GM12878 (cell line): ENCODE data around the gene OR1L8. TPM values are rescaled to one million over a fixed set of nuclear protein-coding genes. Genes with fewer than 3 reads are reported as not detected.

Experiments used
- ATAC-seq: fragments of 200-7000 bp; cut with Tn5 transposase; 3 replicates; pipeline ENCODE4 v1.9.1; 2020; ENCODE audit warnings: mild to moderate bottlenecking, moderate library complexity
- BruUV-seq: library from RNA; stranded (reverse); fragments of 400-500 nt; replicated peaks from 2 replicates; lab custom pipeline; 2021; lab: Mats Ljungman, UMichigan
- CTCF ChIA-PET: fragments of 300-600 bp; sonication (Branson Sonifier 250); formaldehyde crosslinking; extraction: SDS; loops from one replicate; lab custom pipeline; 2021; ENCODE audit warnings: inconsistent platforms; lab: Yijun Ruan, JAX
- POLR2A ChIA-PET: fragments of 350-600 bp; formaldehyde crosslinking; extraction: SDS; loops from one replicate; lab custom pipeline; 2021; ENCODE audit warnings: inconsistent platforms; lab: Charles Lee
- RAD21 ChIA-PET: fragments of 300-600 bp; sonication (Branson Sonifier 250); formaldehyde crosslinking; loops from one replicate; lab custom pipeline; 2023; ENCODE audit warnings: antibody characterized with exemption; ENCODE audit not compliant: unreplicated experiment; lab: Charles Lee
- SMC1A ChIA-PET: fragments of 300-600 bp; sonication (Branson Sonifier 250); formaldehyde crosslinking; loops from one replicate; lab custom pipeline; 2023; ENCODE audit not compliant: unreplicated experiment, uncharacterized antibody; lab: Charles Lee
- DNase-seq: peaks from one replicate; pipeline ENCODE4 v3.0.0-alpha.2; 2011; ENCODE audit warnings: low read depth, low spot score
- FAIRE-seq: peaks from 3 replicates; lab custom pipeline; 2011; peaks lifted over from hg19 to GRCh38; lab: Jason Lieb, UNC
- H2AFZ ChIP-seq: 2 replicates; pipeline ENCODE4 v1.6.0; 2011; ENCODE audit warnings: low read depth, low read length, control low read depth; ENCODE audit not compliant: control insufficient read depth
- H3K27ac ChIP-seq: 2 replicates; pipeline ENCODE4 v1.5.1; 2011; ENCODE audit warnings: control low read depth; ENCODE audit not compliant: control insufficient read depth, insufficient read depth
- H3K27me3 ChIP-seq, 2 experiments: replicated peaks in 1 of 2; 2 replicates each; pipeline versions ENCODE4 v1.6.0 to v1.6.1; 2011; ENCODE audit warnings: low read length in 1 of 2; ENCODE audit not compliant: control insufficient read depth in 2 of 2, insufficient read depth in 2 of 2
- H3K36me3 ChIP-seq, 2 experiments: 2 replicates each; pipeline ENCODE4 v1.5.1; 2011; ENCODE audit warnings: low read length in 1 of 2; ENCODE audit not compliant: control insufficient read depth in 2 of 2, insufficient read depth in 2 of 2
- H3K4me1 ChIP-seq: 2 replicates; pipeline ENCODE4 v1.6.1; 2011; ENCODE audit warnings: mild to moderate bottlenecking, low read length, moderate library complexity, mixed read lengths; ENCODE audit not compliant: control insufficient read depth, insufficient read depth
- H3K4me2 ChIP-seq: 2 replicates; pipeline ENCODE4 v1.6.0; 2011; ENCODE audit warnings: control low read depth; ENCODE audit not compliant: control insufficient read depth, insufficient read depth
- H3K4me3 ChIP-seq: fragments of 200-600 bp; sonication (generic); 2 replicates; pipeline ENCODE4 v1.5.1; 2016
- H3K79me2 ChIP-seq: 2 replicates; pipeline ENCODE4 v1.6.0; 2011; ENCODE audit warnings: low read length; ENCODE audit not compliant: control insufficient read depth, insufficient read depth
- H3K9ac ChIP-seq: 2 replicates; pipeline ENCODE4 v1.8.0; 2011; ENCODE audit warnings: low read length, control low read depth, mixed read lengths; ENCODE audit not compliant: control insufficient read depth, insufficient read depth
- H3K9me3 ChIP-seq: replicated peaks from 3 replicates; pipeline ENCODE4 v1.5.1; 2011; ENCODE audit warnings: mild to moderate bottlenecking, low read length; ENCODE audit not compliant: control insufficient read depth, insufficient read depth
- H4K20me1 ChIP-seq: 2 replicates; pipeline ENCODE4 v1.6.0; 2011; ENCODE audit not compliant: control insufficient read depth, insufficient read depth
- EGR1 ChIP-seq, 2 experiments: IDR thresholded peaks; 1 replicate in 1 of 2; 2 replicates in 1 of 2; pipeline ENCODE4 v1.6.1; 2011 to 2012; ENCODE audit warnings: low read depth in 2 of 2, low read length in 2 of 2, borderline replicate concordance in 1 of 2, mild to moderate bottlenecking in 1 of 2, moderate library complexity in 1 of 2
- EZH2 ChIP-seq: IDR thresholded peaks from 2 replicates; pipeline ENCODE4 v1.6.1; 2012; ENCODE audit warnings: low read depth, mild to moderate bottlenecking, control low read depth, inconsistent platforms, low read length, borderline replicate concordance; ENCODE audit not compliant: control insufficient read depth
- GATAD2B ChIP-seq: fragments of 450-650 bp; conservative IDR thresholded peaks from 2 replicates; pipeline ENCODE4 v1.6.1; 2017; ENCODE audit warnings: low read depth, mild to moderate bottlenecking, moderate library complexity
- MXI1 ChIP-seq: fragments of 150-350 bp; IDR thresholded peaks from 2 replicates; pipeline ENCODE4 v1.6.1; 2011; ENCODE audit warnings: low read depth, mild to moderate bottlenecking, inconsistent platforms, low read length, improper control_type of control experiment
- NFXL1 ChIP-seq: fragments of 450-650 bp; IDR thresholded peaks from 2 replicates; pipeline ENCODE4 v1.6.1; 2017; ENCODE audit warnings: antibody characterized with exemption, mild to moderate bottlenecking, borderline replicate concordance
- POLR2A ChIP-seq: IDR thresholded peaks from 2 replicates; pipeline ENCODE4 v1.6.1; 2011; ENCODE audit warnings: low read depth, mild to moderate bottlenecking, low read length
- RB1 ChIP-seq: fragments of 450-650 bp; formaldehyde crosslinking; IDR thresholded peaks from 2 replicates; pipeline ENCODE4 v1.6.1; 2017; ENCODE audit warnings: mild to moderate bottlenecking, borderline replicate concordance
- RELA ChIP-seq: fragments of 450-650 bp; IDR thresholded peaks from 2 replicates; pipeline ENCODE4 v1.8.0; 2014; ENCODE audit warnings: borderline replicate concordance; ENCODE audit not compliant: partially characterized antibody
- TAF1 ChIP-seq: IDR thresholded peaks from 2 replicates; pipeline ENCODE4 v1.6.1; 2011; ENCODE audit warnings: mild to moderate bottlenecking, low read depth, low read length, borderline replicate concordance
- YY1 ChIP-seq: IDR thresholded peaks from 2 replicates; pipeline ENCODE4 v1.6.1; 2011; ENCODE audit warnings: low read depth, mild to moderate bottlenecking, low read length
- ZNF207 ChIP-seq: fragments of 450-650 bp; IDR thresholded peaks from 2 replicates; pipeline ENCODE4 v1.6.1; 2014; ENCODE audit warnings: antibody characterized with exemption, mild to moderate bottlenecking, borderline replicate concordance
- WGBS: methylation state at CpG from one replicate; pipeline ENCODE4 v1.1.6; 2016; ENCODE audit warnings: low lambda C conversion rate; ENCODE audit not compliant: insufficient replicate concordance, insufficient coverage; ENCODE audit errors: missing lambda C conversion rate; 5-methylcytosine and 5-hydroxymethylcytosine counted together
- in situ Hi-C: fragments of 300-500 bp; cut with MboI; formaldehyde crosslinking; loops from 9 replicates; pipeline ENCODE4 v1.14.3; 2018; ENCODE audit warnings: mixed read lengths
- intact Hi-C: fragments of 100-400 bp; cut with micrococcal nuclease; formaldehyde crosslinking; loops from one replicate; pipeline ENCODE4 v1.14.2; 2022; ENCODE audit not compliant: unreplicated experiment
- polyA plus RNA-seq, 11 experiments: library from polyadenylated mRNA; depleted of rRNA in 4 of 11; unstranded in 6 of 11; stranded (reverse) in 5 of 11; fragments of >200 nt; fragmentation: Nextera tagmentation in 4 of 11; fragmentation: Illumina TruSeq in 1 of 11; extraction: Ambion mirVana in 4 of 11; extraction: Trizol in 1 of 11; gene quantifications; 1 replicate in 1 of 11; 2 replicates in 10 of 11; pipeline versions ENCODE4 v1.2.1 to v1.2.3, GENCODE V29; 2011 to 2016; ENCODE audit warnings: inconsistent platforms in 2 of 11, missing spikeins in 2 of 11, low read depth in 1 of 11
- total RNA-seq, 4 experiments: library from RNA; depleted of rRNA in 3 of 4; stranded (reverse); fragments of >200 nt in 3 of 4; fragmentation: Illumina TruSeq in 1 of 4; extraction: Trizol in 1 of 4; gene quantifications; 2 replicates each; pipeline versions ENCODE4 v1.2.1 to v1.2.3, GENCODE V29; 2013 to 2021

The OR1L8 gene
- total and polyA plus RNA-seq, 10 of the 15 experiments (the other 5 are each of a cell fraction or from before 2014, with no cell fraction given) = not detected

GRCh38 chr9:122519376-122519775 lies 63.8 kb downstream of the OR1L8 start:
- SMC1A ChIA-PET = interaction anchor here (2.0 kb wide), 1 partner anchor 21 kb away, joined by 5 read pairs; no protein-coding TSS in a partner anchor
- no TSS peak for BruUV-seq
- Histone ChIP-seq H3K79me2 (no peaks in the 10 kb centered on the region), H2AFZ (no peak overlapping the region), H3K27me3 (no peaks in the 10 kb centered on the region), H4K20me1 (no peaks in the 10 kb centered on the region), H3K4me2 (no peak overlapping the region), H3K9me3 (no peaks in the 10 kb centered on the region), H3K9ac (no peak overlapping the region), H3K27ac (no peak overlapping the region), H3K4me1 (no peaks in the 10 kb centered on the region), H3K36me3 (no peaks in the 10 kb centered on the region), H3K4me3 (no peak overlapping the region)
- POLR2A ChIA-PET = no interaction called here
- FAIRE-seq (no peak), DNase-seq (no peak), ATAC-seq (no peak)
- WGBS = 77% methylated on average over 3 of the region's 3 CpGs
- TF ChIP-seq RELA (no peak), MXI1 (no peak), POLR2A (no peak), RB1 (no peak), GATAD2B (no peak), EGR1 (IDR thresholded peaks at IDR 0.05; ENCODE audit: borderline replicate concordance in 1 of 2, low read depth in 2 of 2, low read length in 2 of 2) (no peak), TAF1 (no peak), ZNF207 (no peak), NFXL1 (no peak), YY1 (no peak), EZH2 (no peak)
- intact Hi-C loops (no loop called here), in situ Hi-C loops (no loop called here)
- CTCF ChIA-PET = no interaction called here
- RAD21 ChIA-PET = no interaction called here
